GM19438 (cell line): ENCODE results near the gene SUMO4.
"Not testable (repeated sequence)": the region's sequence is repeated elsewhere in the genome, so short reads cannot be mapped to it uniquely, and the experiment has no call there.

Experiments used
- ATAC-seq: cut with Tn5 transposase; IDR thresholded peaks from one replicate; pipeline ENCODE4 v1.9.1; 2021; ENCODE audit warnings: low read depth; ENCODE audit not compliant: unreplicated experiment

The SUMO4 gene

GRCh38 chr6:149429427-149430360 lies 29.6 kb downstream of the SUMO4 start:
- ATAC-seq = no peak

GRCh38 chr6:149431905-149432775 lies 32.1 kb downstream of the SUMO4 start:
- peak; percentile 87 for ATAC-seq

- ATAC-seq = no peak
Measured at GRCh38 chr6:149433405-149433804, 33.3 kb downstream of the SUMO4 start.

- no peak for ATAC-seq
Measured at GRCh38 chr6:149433881-149434280, 33.8 kb downstream of the SUMO4 start.

GRCh38 chr6:149435919-149436586 lies 36.0 kb downstream of the SUMO4 start:
- no peak for ATAC-seq

GRCh38 chr6:149436647-149437046 lies 36.6 kb downstream of the SUMO4 start:
- no peak for ATAC-seq

GRCh38 chr6:149437212-149437611 lies 37.1 kb downstream of the SUMO4 start:
- no peak for ATAC-seq

GRCh38 chr6:149438855-149439254 lies 38.8 kb downstream of the SUMO4 start:
- no peak for ATAC-seq

GRCh38 chr6:149439626-149440025 lies 39.6 kb downstream of the SUMO4 start:
- no peak for ATAC-seq

GRCh38 chr6:149440735-149441671 lies 40.9 kb downstream of the SUMO4 start:
- ATAC-seq = no peak

- ATAC-seq = no peak
Measured at GRCh38 chr6:149441740-149442139, 41.7 kb downstream of the SUMO4 start.

GRCh38 chr6:149443411-149444181 lies 43.5 kb downstream of the SUMO4 start:
- ATAC-seq = no peak

GRCh38 chr6:149444360-149445094 lies 44.5 kb downstream of the SUMO4 start:
- not testable (repeated sequence) for ATAC-seq

- no peak for ATAC-seq
Measured at GRCh38 chr6:149445095-149445466, 45.0 kb downstream of the SUMO4 start.

GRCh38 chr6:149445573-149445972 lies 45.5 kb downstream of the SUMO4 start:
- no peak for ATAC-seq

GRCh38 chr6:149446791-149447376 lies 46.8 kb downstream of the SUMO4 start:
- ATAC-seq = no peak

GRCh38 chr6:149448821-149449453 lies 48.9 kb downstream of the SUMO4 start:
- ATAC-seq = no peak
